Activated gamma-delta T cell treated with anti-CD3 and anti-CD28 coated beads, Interleukin-2, amount 50 U/mL, for 16 hours (primary cell): ENCODE data around the gene DDX39A.
"Not testable (repeated sequence)": the region's sequence is repeated elsewhere in the genome, so short reads cannot be mapped to it uniquely, and the experiment has no call there.

Experiments used
- DNase-seq: peaks from one replicate; pipeline ENCODE4 v3.0.0-alpha.2; 2020; ENCODE audit warnings: low read depth

DDX39A gene

DNA sequence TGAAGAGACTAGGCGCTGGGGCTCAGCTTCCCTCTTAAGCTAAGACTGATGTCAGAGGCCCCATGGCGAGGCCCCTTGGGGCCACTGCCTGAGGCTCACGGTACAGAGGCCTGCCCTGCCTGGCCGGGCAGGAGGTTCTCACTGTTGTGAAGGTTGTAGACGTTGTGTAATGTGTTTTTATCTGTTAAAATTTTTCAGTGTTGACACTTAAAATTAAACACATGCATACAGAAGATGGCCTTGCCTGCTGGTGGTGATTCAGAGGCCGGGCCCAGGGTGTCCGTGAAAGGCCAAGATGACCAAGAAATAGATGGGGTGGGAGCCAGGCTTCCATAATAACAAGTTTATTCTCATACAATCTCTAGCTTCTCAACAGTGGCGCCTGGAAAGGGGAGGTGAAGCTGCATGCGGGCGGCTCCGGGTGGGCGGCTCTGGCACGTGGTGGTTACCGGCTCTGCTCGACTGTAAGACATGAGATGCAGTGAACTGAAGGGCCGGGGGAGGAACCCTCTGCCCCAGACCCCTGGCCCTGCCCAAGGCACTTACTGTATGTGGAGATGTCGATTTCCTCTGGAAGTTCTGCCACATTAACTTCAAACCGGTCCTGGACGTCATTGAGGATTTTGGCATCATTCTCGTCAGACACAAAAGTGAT is 10.5 kb downstream of the DDX39A start:
- no peak for DNase-seq

DNA sequence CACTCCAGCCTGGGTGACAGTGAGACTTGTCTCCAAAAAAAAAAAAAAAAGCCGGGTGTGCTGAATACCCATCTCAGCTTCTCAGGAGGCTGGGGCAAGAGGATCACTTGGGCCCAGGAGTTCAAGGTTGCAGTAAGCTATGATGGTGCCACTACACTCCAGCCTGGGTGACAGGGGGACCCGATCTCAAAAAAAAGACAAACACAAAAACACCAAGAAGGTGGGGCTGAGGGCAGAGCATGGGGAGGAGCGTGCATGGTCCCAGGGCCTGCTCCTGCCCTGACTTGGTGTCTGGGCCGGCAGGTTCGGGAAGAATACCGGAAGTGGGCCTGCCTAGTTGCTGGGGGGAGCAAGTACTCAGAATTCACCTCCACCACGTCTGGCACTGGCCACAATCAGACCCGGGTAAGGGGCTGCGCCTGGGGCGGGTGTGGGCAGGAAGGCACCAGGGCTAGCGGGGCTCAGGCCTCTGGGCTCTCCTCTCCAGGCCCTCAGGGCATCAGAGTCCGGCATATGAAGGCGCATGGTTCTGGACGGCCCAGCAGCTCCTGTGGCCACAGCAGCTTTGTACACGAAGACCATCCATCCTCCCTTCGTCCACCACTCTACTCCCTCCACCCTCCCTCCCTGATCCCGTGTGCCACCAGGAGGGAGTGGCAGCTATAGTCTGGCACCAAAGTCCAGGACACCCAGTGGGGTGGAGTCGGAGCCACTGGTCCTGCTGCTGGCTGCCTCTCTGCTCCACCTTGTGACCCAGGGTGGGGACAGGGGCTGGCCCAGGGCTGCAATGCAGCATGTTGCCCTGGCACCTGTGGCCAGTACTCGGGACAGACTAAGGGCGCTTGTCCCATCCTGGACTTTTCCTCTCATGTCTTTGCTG is 11.3 kb downstream of the DDX39A start:
- no peak for DNase-seq

DNA sequence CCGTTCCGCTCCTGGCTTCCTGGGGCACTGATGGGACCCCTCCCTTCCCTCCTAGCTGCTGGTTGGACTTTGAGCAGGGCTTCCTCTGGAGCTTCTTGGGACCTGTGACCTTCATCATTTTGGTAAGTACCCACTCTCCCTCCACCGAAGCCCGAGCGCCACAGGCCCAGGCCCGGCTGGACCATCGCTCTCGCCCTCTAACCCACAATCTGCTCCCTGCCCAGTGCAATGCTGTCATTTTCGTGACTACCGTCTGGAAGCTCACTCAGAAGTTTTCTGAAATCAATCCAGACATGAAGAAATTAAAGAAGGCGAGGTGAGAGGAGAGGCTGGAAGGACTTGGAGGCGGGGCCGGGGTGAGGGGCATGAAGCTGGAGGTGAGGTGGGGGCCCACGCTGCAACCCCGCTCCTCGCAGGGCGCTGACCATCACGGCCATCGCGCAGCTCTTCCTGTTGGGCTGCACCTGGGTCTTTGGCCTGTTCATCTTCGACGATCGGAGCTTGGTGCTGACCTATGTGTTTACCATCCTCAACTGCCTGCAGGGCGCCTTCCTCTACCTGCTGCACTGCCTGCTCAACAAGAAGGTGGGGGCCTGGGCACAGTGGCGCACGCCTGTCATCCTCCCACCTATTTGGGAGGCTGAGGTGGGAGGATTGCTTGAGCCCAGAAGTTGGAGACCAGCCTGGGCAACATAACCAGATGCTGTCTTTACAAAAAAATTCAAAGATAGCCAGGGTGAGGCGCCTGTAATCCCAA is 12.3 kb downstream of the DDX39A start:
- no peak for DNase-seq

DNA sequence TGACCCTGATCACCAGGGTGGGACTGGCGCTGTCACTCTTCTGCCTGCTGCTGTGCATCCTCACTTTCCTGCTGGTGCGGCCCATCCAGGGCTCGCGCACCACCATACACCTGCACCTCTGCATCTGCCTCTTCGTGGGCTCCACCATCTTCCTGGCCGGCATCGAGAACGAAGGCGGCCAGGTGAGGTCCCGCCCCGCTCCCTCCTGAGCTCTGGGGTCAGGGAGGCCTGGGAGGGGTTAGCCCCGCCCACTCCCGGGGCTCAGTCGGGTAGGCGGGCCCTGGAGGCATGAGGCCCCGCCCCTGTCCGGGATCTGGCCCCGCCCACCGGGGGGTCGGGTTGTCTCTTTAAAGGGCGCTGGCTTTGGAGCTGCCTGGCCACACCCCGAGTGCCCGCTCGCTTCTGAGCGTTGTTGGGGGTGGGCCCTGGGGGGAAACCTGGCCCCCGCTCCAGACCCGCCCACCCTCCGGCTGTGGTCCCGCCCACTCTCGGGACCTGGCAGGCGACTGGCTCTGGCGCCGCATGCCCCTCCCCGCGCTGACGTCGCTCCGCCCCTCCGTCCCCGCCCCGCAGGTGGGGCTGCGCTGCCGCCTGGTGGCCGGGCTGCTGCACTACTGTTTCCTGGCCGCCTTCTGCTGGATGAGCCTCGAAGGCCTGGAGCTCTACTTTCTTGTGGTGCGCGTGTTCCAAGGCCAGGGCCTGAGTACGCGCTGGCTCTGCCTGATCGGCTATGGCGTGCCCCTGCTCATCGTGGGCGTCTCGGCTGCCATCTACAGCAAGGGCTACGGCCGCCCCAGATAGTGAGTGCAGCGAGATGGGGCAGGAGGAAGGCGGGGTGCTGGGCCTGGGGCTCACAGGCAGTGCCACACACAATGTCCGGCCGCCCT is 13.1 kb downstream of the DDX39A start:
- DNase-seq, result peak; percentile 78

DNA sequence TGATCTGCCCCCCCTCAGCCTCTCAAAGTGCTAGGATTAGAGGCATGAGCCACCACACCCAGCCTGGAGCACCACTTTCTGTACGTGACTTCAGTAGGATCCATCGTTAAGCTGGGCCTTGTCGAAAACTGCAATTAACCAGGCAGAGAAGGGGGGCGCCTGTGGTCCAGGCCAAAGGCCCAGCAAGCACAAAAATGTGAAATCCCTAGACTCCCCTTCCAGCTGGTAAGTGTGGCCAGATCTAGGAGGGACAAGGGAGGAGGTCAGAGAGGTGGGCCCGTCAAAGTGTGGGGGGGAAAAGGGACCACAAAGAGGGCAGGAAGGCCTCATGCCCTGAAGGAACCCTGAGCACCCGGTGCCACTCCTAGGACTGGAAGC is 13.8 kb downstream of the DDX39A start:
- DNase-seq, result no peak

DNA sequence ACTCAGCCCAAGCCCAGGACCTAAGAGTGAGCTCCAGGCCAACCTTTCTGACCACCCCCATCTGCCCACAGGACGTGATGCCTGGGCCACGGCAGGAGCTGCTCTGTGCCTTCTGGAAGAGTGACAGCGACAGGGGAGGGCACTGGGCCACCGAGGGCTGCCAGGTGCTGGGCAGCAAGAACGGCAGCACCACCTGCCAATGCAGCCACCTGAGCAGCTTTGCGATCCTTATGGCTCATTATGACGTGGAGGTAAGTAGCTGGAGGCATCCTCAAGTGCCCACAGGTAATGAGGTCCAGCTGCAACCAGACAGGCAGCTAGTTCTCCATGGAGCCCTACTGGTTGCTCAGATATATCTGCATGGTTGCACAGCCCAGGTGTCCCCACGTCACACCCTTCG is 14.8 kb downstream of the DDX39A start:
- no peak for DNase-seq

DNA sequence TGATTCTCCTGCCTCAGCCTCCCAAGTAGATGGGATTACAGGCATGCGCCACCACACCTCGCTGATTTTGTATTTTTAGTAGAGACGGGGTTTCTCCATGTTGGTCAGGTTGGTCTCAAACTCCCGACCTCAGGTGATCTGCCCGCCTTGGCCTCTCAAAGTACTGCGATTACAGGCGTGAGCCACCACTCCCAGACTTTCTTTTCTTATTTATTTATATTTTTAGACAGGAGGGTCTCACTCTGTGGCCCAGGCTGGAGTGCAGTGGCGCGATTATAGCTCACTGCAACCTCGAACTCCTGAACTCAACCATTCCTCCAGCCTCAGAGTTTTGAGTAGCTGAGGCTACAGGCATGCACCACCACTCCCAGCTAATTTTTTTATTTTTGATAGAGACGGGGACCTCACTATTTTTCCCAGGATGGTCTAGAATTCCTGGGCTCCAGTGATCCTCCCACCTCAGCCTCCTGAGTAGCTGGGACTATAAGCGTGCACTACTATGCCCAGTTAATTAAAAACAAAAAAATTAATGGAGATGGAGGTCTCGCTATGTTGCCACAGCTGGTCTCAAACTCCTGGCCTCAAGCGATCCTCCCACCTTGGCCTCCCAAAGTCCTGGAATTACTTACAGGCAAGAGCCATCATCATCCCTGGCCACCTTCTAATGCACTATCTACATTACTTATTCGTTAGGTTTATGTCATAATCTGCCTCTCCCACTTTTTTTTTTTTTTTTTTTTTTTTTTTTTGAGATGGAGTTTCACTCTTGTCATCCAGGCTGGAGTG is 15.8 kb downstream of the DDX39A start:
- not testable (repeated sequence) for DNase-seq

DNA sequence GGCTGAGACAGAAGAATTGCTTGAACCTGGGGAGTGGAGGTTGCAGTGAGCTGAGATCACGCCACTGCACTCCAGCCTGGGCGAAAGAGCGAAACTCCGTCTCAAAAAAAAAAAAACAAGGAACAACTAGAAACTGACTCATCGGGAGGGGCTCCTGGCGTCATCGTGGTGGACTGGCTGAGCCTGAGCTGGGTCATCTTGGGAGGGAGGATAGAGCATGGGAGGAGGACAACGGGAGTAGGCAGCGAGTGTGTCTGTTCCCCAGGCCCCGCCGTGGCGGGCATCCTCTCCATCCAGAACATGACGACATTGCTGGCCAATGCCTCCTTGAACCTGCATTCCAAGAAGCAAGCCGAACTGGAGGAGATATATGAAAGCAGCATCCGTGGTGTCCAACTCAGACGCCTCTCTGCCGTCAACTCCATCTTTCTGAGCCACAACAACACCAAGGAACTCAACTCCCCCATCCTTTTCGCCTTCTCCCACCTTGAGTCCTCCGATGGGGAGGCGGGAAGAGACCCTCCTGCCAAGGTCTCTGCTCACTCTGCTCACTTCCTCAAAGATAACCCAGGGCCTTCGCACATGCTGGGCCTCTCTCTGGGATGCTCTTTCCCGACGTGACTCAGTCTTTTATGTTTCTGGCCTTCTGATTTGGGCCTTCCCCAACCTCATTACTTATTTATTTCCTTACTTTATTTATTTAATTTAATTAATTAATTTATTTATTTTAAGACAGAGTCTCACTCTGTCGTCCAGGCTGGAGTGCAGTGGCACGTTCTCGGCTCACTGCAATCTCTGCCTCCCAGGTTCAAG is 16.6 kb downstream of the DDX39A start:
- no peak for DNase-seq

DNA sequence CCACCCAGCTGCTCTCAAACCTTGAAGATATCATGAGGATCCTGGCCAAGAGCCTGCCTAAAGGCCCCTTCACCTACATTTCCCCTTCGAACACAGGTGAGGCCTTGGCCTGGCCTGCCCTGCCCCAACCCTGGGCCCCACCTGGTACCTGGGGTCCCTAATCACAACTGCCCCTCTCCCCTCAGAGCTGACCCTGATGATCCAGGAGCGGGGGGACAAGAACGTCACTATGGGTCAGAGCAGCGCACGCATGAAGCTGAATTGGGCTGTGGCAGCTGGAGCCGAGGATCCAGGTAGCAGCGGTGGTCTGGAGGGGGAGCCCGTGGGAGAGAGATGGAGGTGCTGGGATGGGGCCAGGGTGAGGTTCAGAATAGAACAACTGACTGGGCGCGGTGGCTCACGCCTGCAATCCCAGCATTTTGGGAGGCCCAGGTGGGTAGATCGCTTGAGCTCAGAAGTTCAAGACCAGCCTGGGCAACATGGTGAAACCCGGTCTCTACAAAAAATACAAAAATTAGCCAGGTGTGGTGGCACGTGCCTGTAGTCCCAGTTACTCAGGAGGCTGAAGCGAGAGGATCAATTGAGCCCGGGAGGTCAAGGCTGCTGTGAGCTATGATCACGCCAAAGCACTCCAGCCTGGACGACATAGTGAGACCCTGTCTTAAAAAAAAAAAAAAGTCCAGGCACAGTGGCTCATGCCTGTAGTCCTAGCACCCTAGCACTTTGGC is 17.5 kb downstream of the DDX39A start:
- no peak for DNase-seq

DNA sequence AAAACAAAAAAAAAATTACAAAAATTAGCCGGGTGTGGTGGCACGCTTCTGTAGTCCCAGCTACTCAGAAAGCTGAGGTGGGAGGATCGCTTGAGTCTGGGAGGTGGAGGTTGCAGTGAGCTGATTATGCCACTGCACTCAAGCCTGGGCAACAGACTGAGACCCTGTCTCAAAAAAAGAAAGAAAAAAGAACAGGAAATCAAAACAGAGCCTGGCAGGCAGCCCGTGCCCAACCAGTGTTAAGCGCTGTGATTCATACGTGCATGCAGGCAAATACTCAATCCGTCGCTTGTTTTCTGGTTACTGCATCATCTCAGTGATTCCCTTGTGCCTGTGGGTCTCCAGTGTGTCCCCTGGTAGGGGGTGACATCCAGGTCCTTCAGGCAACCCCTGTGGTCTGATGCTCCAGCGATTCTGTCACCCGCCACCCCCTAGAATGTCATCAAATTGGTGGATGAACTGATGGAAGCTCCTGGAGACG is 18.1 kb downstream of the DDX39A start:
- no peak for DNase-seq

DNA sequence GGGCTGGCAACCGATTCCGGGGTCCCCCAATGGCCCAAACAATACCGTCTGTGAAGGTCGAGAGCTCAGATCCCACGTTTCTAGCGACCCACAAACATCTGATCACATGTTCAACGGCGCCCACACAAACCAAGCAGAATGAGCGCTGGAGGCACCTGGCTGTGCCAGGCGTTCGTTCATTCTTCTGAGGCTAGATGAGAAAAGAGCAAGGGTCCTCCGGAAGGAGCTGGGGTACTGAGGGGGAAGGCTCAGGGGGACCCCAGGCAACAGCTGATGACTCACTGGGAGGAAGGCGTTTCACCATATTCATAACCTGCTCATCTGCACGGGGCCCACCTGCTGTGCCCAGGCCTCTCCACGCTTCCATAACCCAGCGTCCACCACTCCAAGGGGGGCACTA is 22.0 kb downstream of the DDX39A start:
- not testable (repeated sequence) for DNase-seq

DNA sequence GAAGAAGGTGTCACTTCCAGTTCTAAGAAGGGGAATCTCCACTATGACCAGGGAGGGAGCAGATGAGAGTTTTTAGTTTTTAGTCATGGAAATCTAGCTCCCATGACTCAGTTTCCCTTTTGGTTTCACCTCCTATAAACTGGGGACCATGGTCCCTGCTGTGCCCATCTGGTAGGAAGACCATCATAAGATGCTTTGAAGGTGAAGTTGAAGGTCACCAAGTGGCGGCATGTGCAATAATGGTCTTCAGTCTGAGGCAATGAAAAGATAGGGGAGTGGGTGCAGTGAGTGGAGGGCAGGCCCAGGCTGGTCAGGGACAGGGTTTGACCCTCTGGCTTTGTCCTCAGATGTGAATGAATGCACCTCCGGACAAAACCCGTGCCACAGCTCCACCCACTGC is 22.4 kb downstream of the DDX39A start:
- DNase-seq, result not testable (repeated sequence)

DNA sequence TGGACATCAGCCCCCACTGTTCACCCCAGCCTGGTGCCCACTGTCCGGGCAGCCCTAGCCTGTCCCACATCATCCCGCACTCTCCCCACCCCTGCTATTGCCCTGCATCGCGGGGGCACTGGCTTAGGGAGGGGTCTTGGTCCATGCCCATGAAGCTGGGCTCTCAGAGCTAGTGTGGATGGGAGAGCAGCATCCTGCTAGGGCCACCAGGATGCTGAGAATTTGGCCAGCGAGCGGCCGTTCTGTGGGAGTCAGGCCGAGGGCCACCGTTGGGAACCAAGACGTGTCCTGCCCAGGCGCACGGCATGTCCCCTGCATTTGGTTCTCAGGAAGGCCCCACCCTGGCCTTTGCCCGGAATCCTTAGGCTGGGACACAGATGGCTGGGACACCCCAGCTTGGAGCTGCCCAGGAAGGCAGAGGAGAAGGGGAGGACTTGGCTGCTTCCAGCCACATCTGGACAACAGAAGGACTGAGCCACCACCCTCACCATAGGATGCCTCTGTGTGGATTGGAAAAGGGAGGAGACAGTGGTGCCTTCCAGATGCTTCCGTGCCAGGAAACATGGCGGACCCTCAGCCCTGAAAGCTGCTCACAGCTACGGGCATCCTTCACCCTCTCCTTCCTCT is 23.3 kb downstream of the DDX39A start:
- no peak for DNase-seq

DNA sequence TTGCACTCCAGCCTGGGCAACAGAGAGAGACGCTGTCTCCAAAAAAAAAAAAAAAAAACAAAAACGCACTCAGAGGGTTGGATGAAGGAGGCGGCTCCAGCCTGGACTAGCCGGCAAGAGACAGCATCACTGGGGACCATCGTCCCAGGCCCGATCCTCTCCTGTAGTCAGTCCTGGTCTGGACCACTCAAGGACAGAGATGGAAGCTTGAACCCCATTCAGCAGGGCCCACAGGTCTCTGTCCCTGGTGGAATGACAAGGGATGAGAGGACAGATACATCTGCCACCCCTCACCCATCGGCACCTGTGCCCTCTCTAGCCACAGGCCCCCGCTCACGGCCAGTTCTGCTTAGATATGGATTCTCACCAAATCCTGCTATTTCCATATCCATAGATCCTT is 23.9 kb downstream of the DDX39A start:
- DNase-seq, result no peak

DNA sequence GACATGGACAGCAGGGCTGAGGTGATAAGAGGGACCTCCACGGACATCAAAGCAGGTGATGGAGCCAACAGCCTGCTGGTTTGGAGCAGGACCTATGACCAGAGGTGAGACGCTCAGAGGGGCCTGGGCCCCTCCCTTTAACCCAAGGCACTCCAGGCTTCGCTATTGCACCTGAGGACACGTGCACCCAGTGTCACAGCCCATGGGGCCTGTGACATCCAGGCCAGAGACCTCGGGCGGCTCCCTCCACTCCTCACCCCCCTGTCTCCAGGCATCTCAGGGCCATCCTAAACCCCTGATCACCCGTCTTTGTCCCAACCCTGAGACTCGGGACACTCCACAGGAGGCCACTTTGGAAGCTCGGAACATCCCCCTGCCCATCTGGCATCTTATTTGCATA is 25.0 kb downstream of the DDX39A start:
- no peak for DNase-seq

DNA sequence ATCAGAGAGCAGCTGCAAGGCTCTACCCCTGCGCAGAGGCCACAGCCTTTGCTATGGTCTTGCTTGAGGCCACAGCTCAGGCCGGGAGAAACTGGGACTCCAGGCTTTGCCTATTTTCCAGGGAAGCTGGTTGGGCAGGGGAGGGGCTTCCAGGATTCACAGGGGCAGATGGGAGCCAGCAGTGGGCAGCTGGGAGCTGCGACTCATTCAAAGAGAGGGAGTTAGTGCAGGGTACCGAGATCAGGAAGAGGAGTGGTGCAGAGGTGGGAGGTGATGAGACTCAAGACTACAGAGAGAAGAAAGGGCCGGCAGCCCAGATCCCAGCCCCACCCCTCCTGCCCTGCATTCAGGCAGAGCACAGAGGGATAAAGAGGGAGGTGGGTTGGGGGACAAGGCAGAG is 25.8 kb downstream of the DDX39A start:
- DNase-seq, result no peak

DNA sequence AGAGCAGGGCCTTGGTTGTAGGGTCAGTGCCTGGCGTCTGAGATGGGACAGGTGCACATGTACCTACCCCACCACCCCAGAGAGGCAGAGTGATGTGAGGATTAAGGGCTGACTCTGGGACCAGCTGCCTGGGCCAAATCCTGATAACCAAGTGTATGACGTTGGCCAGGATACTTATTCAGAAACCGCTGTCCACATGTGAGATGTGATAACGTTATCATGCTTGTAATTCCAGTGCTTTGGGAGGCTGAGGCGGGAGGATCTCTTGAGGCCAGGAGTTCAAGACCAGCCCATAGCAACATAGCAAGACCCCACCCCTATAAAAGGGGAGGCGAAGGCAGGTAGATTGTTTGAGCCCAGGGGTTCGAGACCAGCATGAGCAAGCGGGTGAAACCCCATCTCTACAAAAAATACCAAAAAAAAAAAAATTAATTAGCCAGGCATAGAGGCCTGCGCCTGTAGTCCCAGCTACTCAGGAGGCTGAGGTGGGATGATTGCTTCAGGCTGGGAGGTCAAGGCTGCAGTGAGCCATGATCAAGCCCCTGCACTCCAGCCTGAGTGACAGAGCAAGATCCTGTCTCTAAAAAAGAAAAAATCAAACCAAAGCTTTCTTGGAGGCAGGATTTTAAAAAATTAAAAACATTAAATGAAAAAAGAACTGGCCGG is 27.9 kb downstream of the DDX39A start:
- no peak for DNase-seq

DNA sequence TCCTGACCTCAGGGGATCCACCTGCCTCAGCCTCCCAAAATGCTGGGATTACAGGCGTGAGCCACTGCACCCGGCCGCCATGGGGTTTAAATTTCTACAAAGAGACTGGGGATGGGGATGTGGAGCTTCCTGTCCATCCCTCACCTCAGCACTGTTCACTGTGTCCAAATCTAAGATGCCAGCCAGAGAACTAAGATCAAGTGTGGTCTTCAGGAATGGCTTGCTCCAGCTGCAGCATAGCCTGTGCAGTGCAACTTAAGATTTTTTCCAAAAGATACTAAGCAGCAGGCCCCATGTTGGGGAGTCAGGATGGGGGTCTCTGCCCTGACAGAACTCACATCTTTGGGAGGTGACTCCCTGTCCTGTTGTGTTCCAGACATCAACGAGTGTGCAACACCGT is 28.6 kb downstream of the DDX39A start:
- DNase-seq, result no peak
